Neural crest cell (in vitro differentiated cells): ENCODE measurements around the gene RPGRIP1L. TPM values are rescaled to one million over a fixed set of nuclear protein-coding genes. Genes with fewer than 3 reads are reported as not detected.

Experiments used
- DNase-seq: peaks from one replicate; pipeline ENCODE4 v3.0.0; 2021; ENCODE audit warnings: low read depth, mixed read lengths, low spot score
- H3K27ac Mint-ChIP-seq: one replicate; pipeline ENCODE4 v1.8.0; 2021; ENCODE audit warnings: mild to moderate bottlenecking, mixed read lengths; ENCODE audit not compliant: unreplicated experiment
- H3K27me3 Mint-ChIP-seq: 2 replicates; pipeline ENCODE4 v1.8.0; 2021; ENCODE audit warnings: low read depth, mild to moderate bottlenecking, mixed read lengths
- H3K36me3 Mint-ChIP-seq: 2 replicates; pipeline ENCODE4 v1.8.0; 2021; ENCODE audit warnings: low read depth, mild to moderate bottlenecking, mixed read lengths
- H3K4me1 Mint-ChIP-seq: 2 replicates; pipeline ENCODE4 v1.8.0; 2021; ENCODE audit warnings: mixed read lengths
- H3K4me3 Mint-ChIP-seq: one replicate; pipeline ENCODE4 v1.8.0; 2021; ENCODE audit warnings: mild to moderate bottlenecking, mixed read lengths
- H3K9me3 Mint-ChIP-seq: 2 replicates; pipeline ENCODE4 v1.8.0; 2021; ENCODE audit warnings: mixed read lengths
- total RNA-seq: library from RNA; stranded (reverse); gene quantifications from 2 replicates; pipeline ENCODE4 v1.2.1, GENCODE V29; 2021
- TF ChIP-seq, protein P1 (sequence below): fragments of 200-600 bp; sonication (generic); conservative IDR thresholded peaks from 2 replicates; pipeline ENCODE4 v1.5.0; 2021; ENCODE audit warnings: antibody characterized with exemption, mild to moderate bottlenecking

The RPGRIP1L gene
- total RNA-seq, 1 donor from 2014 or later: 24.0 TPM

DNA sequence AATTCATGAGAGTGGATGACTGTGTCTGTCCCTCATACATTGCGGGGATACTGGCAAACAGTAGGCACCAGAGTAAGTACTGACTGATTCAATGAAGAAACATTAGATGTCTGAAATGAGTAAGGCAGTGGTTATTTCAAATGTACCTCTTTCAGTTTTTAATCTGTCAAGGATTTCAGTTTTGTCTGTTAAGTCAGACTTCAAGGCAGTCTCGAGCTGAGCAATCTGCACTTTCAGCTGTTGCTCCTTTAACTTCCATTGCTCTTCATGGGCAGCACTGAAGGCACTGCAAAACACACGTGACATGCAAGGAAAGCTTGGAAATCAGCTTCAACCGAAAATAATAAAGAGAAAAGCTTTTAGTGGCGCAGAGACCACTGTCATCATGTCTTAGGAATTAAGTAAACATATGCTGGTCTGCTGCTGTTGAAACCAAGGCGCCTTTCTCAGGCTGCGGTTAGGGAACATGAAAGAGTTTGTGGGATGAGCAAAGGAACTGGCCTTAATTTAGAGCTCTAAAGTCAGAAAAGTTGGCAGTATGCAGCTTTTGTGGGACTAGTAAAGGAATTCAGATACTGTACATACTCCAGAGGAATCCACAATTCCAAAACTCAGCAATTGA is 38.8 kb downstream of the RPGRIP1L start:
- Mint-ChIP-seq H3K36me3 (no peaks in the 10 kb centered on the region), H3K4me1 (no peaks in the 10 kb centered on the region)

DNA sequence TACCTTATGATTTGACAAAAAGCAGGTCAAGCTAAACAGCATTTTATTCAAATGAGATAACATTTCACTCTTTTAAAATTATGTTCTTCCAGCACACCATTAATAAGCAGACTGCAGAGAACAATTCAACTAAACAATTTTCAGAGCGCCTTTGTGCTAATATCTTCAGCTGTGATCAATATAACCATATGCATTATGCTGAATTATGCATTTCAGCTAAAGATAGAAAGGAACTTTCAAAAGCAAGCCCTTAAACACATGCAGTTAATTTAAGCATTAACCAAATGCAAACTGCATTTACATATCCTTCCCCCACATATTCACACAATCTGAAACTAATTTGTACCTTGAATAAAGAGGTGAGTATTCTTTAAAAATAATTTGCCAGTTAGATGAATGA is 41.6 kb downstream of the RPGRIP1L start:
- Mint-ChIP-seq H3K4me3 (no peak overlapping the region), H3K27ac (no peak overlapping the region), H3K27me3 (no peaks in the 10 kb centered on the region), H3K36me3 (peaks cover 5% of the 10 kb centered on the region), H3K9me3 (no peaks in the 10 kb centered on the region), H3K4me1 (no peaks in the 10 kb centered on the region)
- DNase-seq: no peak
- TF ChIP-seq, protein P1, sequence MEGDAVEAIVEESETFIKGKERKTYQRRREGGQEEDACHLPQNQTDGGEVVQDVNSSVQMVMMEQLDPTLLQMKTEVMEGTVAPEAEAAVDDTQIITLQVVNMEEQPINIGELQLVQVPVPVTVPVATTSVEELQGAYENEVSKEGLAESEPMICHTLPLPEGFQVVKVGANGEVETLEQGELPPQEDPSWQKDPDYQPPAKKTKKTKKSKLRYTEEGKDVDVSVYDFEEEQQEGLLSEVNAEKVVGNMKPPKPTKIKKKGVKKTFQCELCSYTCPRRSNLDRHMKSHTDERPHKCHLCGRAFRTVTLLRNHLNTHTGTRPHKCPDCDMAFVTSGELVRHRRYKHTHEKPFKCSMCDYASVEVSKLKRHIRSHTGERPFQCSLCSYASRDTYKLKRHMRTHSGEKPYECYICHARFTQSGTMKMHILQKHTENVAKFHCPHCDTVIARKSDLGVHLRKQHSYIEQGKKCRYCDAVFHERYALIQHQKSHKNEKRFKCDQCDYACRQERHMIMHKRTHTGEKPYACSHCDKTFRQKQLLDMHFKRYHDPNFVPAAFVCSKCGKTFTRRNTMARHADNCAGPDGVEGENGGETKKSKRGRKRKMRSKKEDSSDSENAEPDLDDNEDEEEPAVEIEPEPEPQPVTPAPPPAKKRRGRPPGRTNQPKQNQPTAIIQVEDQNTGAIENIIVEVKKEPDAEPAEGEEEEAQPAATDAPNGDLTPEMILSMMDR: no peak

More for the DNA sequence above, 38.8 kb downstream of the RPGRIP1L start:
- TF ChIP-seq, protein P1: no peak
- H3K27ac Mint-ChIP-seq: no peak overlapping the region
- no peaks in the 10 kb centered on the region for H3K27me3 Mint-ChIP-seq
- DNase-seq: no peak
- H3K4me3 Mint-ChIP-seq: no peak overlapping the region
- no peaks in the 10 kb centered on the region for H3K9me3 Mint-ChIP-seq

DNA sequence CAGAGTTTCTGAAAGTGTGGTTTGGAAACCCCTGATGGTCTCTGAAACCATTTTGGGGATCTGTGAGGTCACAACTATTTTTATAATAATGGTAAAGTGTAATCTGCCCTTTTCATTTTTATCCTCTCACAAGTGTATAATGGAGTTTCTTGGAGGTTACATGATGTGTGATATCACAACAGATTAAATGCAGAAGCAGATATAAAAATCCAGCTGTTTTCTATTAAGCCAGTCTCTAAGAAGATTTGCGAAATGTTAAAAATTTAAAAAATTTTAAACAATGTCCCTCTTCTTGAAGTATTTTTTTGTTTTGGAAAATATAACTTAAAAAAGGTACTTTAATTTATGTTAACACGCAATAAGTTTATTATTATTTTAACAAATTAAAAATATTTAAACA is 48.7 kb downstream of the RPGRIP1L start:
- H3K4me3 Mint-ChIP-seq: no peak overlapping the region
- H3K27me3 Mint-ChIP-seq: no peaks in the 10 kb centered on the region
- peaks cover 31% of the 10 kb centered on the region for H3K36me3 Mint-ChIP-seq
- H3K27ac Mint-ChIP-seq: no peak overlapping the region
- TF ChIP-seq, protein P1: no peak
- H3K9me3 Mint-ChIP-seq: no peaks in the 10 kb centered on the region
- no peak for DNase-seq
- peaks cover 4% of the 10 kb centered on the region for H3K4me1 Mint-ChIP-seq

DNA sequence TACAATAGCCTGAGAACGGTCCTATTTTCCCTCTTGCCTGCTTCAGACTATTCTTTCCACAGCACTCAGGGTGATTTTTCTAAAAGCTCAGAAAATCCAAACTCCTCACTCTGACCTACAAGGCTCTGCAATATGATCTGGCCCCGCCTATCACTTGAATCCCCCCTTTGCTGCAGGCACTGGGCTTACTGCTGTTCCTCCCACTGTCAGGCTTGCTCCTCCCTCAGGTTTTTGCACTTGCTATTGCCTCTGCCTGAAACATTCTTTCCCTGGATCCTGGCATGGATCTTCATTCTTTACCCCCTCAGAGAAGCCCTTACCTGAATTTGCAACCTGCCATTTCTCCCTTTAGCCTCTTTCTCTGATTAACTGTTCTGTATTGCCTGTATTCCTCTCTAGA is 52.3 kb downstream of the RPGRIP1L start:
- TF ChIP-seq, protein P1: no peak
- Mint-ChIP-seq H3K27me3 (no peaks in the 10 kb centered on the region), H3K9me3 (no peaks in the 10 kb centered on the region)

DNA sequence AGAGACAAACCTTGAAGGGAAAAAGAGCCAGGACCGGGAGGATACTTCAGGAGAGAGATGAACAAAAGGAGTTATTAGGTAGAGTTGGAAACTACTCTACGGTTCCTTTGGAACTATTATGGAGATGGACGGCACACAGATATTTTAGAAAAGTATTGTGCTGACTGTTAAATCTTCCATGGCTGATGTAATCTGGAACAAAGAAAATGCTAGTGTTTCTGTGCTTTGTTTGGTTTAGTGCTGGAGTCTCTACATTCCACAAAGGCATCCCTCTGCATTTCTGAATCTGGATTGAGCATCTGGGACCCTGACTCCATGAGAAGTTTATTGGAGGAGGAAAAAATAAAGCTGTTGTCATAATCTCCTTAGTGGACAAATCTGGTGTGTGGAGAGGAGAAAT is 57.2 kb downstream of the RPGRIP1L start:
- Mint-ChIP-seq H3K9me3 (peaks cover 7% of the 10 kb centered on the region), H3K4me3 (no peak overlapping the region), H3K27me3 (no peaks in the 10 kb centered on the region), H3K4me1 (peaks cover 2% of the 10 kb centered on the region), H3K27ac (no peak overlapping the region), H3K36me3 (peaks cover 38% of the 10 kb centered on the region)
- TF ChIP-seq, protein P1: no peak
- DNase-seq: no peak

More for the DNA sequence above, 52.3 kb downstream of the RPGRIP1L start:
- peaks cover 32% of the 10 kb centered on the region for H3K36me3 Mint-ChIP-seq
- peaks cover 4% of the 10 kb centered on the region for H3K4me1 Mint-ChIP-seq
- no peak overlapping the region for H3K27ac Mint-ChIP-seq
- DNase-seq: no peak
- H3K4me3 Mint-ChIP-seq: no peak overlapping the region
